PC-9 (cell line): Measurements from ENCODE around the gene NEO1.

ENCODE experiments used
- CTCF ChIP-seq: fragments of 200-600 bp; sonication (generic); conservative IDR thresholded peaks from 2 replicates; pipeline ENCODE4 v1.6.1; 2017; ENCODE audit warnings: mixed run types, antibody characterized with exemption, mild to moderate bottlenecking, moderate library complexity
- EZH2 ChIP-seq: fragments of 200-600 bp; sonication (generic); IDR thresholded peaks from 2 replicates; pipeline ENCODE4 v1.8.0; 2017; ENCODE audit warnings: antibody characterized with exemption, low read depth

GRCh38 chr15:73335026-73335425 is 282.8 kb downstream of the NEO1 start:
- TF ChIP-seq CTCF (no peak), EZH2 (no peak)
